Measurements from ENCODE around the gene LARP1. TPM values are rescaled to one million over a fixed set of nuclear protein-coding genes. Genes with fewer than 3 reads are reported as not detected.

LARP1 gene
- total RNA-seq, 1 donor from 2014 or later, result 231 TPM

DNA sequence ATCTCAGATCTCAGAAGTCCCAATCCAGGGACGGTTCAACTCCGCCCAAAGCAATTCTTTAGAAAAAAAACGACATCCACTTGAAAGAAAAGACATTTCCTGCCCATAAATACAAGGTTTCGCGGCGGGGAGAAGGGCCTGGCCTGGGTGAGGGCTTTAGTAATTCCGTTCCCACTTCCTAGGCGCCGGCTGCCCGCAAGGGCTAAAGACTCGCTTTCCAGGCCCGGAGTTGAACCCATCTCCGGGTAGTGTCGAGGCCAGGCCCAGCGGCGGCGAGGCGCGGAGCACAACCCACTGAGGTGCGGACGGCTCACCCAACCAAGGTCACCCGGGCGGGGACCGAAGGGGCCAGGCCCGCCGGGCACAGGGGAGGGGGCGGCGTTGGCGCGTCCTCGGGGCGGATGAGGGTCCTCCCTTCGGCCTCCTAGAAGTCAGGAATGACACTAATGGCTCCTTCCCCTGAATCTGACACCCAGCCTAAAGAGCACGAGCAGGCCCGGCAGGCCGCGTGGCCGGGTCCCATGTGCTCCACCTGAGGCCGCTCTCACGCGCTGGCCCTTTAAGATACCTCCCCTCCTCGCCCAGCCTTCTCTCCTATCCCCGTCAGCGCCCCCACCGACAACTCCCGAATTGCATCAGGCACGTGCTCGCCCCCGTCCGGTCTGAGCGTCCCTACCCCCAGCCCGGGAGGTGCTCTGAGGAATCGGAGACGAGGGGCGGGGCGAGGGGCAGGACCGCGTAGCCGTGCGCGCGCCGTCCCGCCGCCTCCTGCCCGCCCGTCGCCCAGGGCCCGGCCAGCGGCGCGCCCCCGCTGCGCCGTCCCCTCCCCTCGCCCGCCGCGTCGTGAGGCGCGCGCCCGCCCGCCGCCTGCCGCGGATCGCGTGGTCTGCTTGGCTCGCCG lies 467 bp upstream of the LARP1 start:
- Mint-ChIP-seq H3K27me3 (no peaks in the 10 kb centered on the region), H3K9me3 (no peaks in the 10 kb centered on the region), H3K4me1 (peaks cover 44% of the 10 kb centered on the region), H3K4me3 (peak overlapping the region; percentile 82), H3K27ac (peak overlapping the region; percentile 93), H3K36me3 (ENCODE audit: low read depth) (peaks cover 6% of the 10 kb centered on the region)
- ATAC-seq (ENCODE audit: low read depth) (peak; percentile 88), DNase-seq (peak; percentile 97)
- ChIA-PET POLR2A (interaction anchor here (0.7 to 2.0 kb wide), 2 partner anchors 102 to 104 kb away, joined by 3 to 8 read pairs; partner anchors contain the start of gene CNOT8), CTCF (no interaction called here)
- intact Hi-C loops (cut with micrococcal nuclease), result loop anchor here (1.0 to 5.0 kb wide), 9 partner anchors 38 to 716 kb away; partner anchors contain the start of genes CNOT8, FAM114A2, GALNT10 and MFAP3
- TF ChIP-seq, protein P1, sequence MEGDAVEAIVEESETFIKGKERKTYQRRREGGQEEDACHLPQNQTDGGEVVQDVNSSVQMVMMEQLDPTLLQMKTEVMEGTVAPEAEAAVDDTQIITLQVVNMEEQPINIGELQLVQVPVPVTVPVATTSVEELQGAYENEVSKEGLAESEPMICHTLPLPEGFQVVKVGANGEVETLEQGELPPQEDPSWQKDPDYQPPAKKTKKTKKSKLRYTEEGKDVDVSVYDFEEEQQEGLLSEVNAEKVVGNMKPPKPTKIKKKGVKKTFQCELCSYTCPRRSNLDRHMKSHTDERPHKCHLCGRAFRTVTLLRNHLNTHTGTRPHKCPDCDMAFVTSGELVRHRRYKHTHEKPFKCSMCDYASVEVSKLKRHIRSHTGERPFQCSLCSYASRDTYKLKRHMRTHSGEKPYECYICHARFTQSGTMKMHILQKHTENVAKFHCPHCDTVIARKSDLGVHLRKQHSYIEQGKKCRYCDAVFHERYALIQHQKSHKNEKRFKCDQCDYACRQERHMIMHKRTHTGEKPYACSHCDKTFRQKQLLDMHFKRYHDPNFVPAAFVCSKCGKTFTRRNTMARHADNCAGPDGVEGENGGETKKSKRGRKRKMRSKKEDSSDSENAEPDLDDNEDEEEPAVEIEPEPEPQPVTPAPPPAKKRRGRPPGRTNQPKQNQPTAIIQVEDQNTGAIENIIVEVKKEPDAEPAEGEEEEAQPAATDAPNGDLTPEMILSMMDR (IDR thresholded peaks at IDR 0.05), result no peak

DNA sequence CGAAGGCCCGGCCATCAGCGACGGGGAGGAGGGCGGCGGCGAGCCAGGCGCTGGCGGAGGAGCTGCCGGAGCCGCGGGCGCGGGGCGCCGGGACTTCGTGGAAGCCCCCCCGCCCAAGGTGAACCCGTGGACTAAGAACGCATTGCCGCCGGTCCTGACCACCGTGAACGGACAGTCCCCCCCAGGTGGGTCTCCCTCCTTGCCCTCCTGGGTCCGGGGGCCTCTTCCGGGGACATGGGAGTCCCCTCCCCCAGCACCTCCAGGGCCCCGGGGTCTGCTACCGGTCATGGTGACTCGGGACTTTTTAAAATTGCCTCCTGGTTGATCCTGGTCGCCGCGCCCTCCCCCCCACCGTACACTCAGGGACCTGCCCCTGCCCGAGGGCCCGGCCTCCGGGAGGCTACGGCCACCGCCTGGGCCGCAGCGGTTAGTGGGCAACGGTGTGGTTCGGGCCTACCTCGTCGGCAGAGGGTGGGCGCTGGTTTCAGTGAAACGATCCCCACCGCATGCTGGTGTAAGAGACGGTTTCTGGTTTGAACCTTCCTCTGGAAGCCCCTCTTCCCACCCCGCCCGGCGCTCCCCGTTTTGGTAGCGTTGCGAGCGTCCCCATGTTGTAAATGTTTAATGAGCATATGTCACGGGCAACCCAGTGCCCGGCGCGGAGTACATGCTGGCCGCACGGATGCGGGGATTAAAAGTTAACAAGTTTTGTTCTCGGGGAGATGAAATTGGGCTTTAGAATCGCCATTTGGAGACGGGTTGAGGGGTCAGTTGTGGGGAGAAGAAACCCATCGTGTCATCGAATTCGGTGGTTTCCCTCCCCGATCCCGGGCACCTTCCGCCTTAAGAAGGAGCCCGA lies 1.1 kb downstream of the LARP1 start:
- TF ChIP-seq, protein P1 (IDR thresholded peaks at IDR 0.05), result no peak
- ATAC-seq (ENCODE audit: low read depth), result no peak
- POLR2A ChIA-PET, result interaction anchor here (1.0 to 1.5 kb wide), 2 partner anchors 10 to 102 kb away, joined by 3 to 10 read pairs; partner anchors contain the start of gene CNOT8
- H3K4me1 Mint-ChIP-seq, result peaks cover 59% of the 10 kb centered on the region
- peak; percentile 48 for DNase-seq
- H3K27me3 Mint-ChIP-seq, result no peaks in the 10 kb centered on the region
- H3K36me3 Mint-ChIP-seq (ENCODE audit: low read depth), result peaks cover 6% of the 10 kb centered on the region
- H3K4me3 Mint-ChIP-seq, result peak overlapping the region; percentile 97
- CTCF ChIA-PET, result no interaction called here
- H3K27ac Mint-ChIP-seq, result peak overlapping the region; percentile 96
- intact Hi-C loops (cut with micrococcal nuclease), result loop anchor here (5.0 kb wide), 1 partner anchor 36 kb away; no protein-coding TSS in a partner anchor
- no peaks in the 10 kb centered on the region for H3K9me3 Mint-ChIP-seq

DNA sequence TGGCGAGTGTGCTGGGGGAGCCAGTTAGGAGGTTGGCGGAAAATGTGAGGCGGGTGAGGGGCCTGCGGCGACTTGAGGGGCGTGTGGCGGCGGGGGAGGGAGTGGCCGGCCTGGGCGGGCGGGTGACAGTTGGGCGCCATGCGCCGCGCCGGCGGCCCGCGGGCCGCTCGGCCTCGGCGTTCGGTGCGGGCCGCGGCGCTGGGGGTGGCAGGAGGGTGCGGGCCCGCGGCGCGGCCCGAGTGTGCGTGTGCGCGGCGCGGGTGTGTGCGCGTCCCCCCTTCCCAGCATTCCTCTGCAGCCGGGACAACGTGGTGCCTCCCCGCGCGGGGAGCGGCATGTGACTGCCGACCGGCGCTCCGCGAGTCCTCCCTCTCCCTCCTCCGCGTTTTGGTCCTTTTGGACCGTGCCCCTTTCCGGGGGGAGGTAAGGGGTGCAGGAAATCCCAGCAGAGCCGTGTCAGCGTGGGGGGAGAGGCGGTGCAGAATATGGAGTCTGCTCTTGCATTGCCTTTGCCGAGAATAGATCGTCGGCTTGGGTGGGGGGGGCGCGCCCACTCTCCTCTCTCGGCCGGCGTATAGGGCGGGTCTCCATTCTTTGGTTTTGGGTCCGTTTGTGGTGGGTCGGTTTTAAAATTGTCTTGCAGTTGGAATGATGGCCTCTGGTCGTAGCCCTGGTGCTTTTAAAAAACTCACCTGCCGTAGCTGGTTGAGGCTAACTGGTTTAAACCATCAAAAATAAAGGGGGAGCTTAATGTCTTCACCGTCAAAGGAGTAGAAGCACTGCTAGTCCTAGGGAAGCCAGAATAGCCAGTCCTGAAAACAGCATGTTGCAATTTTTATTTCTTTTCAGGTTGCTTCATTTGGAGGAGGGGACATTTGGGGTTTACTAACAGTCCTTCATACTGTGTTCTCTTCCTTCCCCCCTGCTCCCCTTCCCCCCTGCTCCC lies 2.0 kb downstream of the LARP1 start:
- ChIA-PET POLR2A (interaction anchor here (0.9 to 1.5 kb wide), 4 partner anchors 10 to 101 kb away, joined by 3 to 10 read pairs (median 4); partner anchors contain the start of gene CNOT8), CTCF (no interaction called here)
- intact Hi-C loops (cut with micrococcal nuclease), result loop anchor here (5.0 kb wide), 1 partner anchor 35 kb away; no protein-coding TSS in a partner anchor
- H3K27ac Mint-ChIP-seq, result peak overlapping the region; percentile 96
- H3K4me1 Mint-ChIP-seq, result peaks cover 68% of the 10 kb centered on the region
- ATAC-seq (ENCODE audit: low read depth), result no peak
- no peaks in the 10 kb centered on the region for H3K27me3 Mint-ChIP-seq
- TF ChIP-seq, protein P1 (IDR thresholded peaks at IDR 0.05), result no peak
- H3K9me3 Mint-ChIP-seq, result no peaks in the 10 kb centered on the region
- peak overlapping the region; percentile 97 for H3K4me3 Mint-ChIP-seq
- H3K36me3 Mint-ChIP-seq (ENCODE audit: low read depth), result peaks cover 10% of the 10 kb centered on the region
- peak; percentile 33 for DNase-seq

DNA sequence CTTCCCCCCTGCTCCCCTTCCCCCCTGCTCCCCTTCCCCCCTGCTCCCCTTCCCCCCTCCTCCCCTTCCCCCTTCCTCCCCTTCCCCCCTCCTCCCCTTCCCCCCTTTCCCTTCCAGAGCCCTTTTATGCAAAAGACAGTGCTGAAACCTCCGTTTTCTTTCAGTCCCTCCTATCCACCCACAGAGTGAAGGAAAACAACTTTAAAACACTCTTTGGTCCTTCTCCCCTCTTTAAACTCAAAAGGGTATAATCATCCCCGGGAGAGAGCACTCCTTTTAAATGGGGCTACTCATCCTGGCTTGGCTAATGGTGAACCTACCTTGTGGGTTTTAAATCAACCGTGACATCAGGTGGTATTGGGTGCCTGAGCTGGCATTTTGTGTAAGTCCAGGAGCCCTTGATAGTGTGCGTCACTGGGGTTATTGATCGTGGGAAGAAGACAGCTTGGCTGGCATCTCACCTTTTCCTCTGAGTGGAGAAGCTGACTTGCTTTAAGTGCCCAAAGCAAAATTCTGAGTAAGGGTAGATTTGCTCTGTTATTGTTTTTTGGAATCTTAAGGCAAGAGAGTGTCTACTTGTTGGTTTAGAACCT lies 2.7 kb downstream of the LARP1 start:
- ATAC-seq (ENCODE audit: low read depth), result no peak
- intact Hi-C loops (cut with micrococcal nuclease), result loop anchor here (1.0 to 5.0 kb wide), 2 partner anchors 9 to 34 kb away; no protein-coding TSS in a partner anchor
- peaks cover 74% of the 10 kb centered on the region for H3K4me1 Mint-ChIP-seq
- peak overlapping the region; percentile 79 for H3K4me3 Mint-ChIP-seq
- H3K27ac Mint-ChIP-seq, result peak overlapping the region; percentile 77
- TF ChIP-seq, protein P1 (IDR thresholded peaks at IDR 0.05), result no peak
- H3K27me3 Mint-ChIP-seq, result no peaks in the 10 kb centered on the region
- H3K9me3 Mint-ChIP-seq, result no peaks in the 10 kb centered on the region
- POLR2A ChIA-PET, result interaction anchor here (0.9 to 1.4 kb wide), 3 partner anchors 9 to 101 kb away, joined by 3 to 5 read pairs (median 4); partner anchors contain the start of gene CNOT8
- CTCF ChIA-PET, result interaction anchor here (0.9 kb wide), 1 partner anchor 108 kb away, joined by 3 read pairs; no protein-coding TSS in a partner anchor
- peaks cover 10% of the 10 kb centered on the region for H3K36me3 Mint-ChIP-seq (ENCODE audit: low read depth)
- DNase-seq, result no peak
